GM18502 (cell line): Measurements from ENCODE around the gene MT3.

Source experiments
- ATAC-seq: cut with Tn5 transposase; IDR thresholded peaks from one replicate; pipeline ENCODE4 v1.9.1; 2021; ENCODE audit warnings: mild to moderate bottlenecking; ENCODE audit not compliant: unreplicated experiment, poor library complexity

MT3 gene

DNA sequence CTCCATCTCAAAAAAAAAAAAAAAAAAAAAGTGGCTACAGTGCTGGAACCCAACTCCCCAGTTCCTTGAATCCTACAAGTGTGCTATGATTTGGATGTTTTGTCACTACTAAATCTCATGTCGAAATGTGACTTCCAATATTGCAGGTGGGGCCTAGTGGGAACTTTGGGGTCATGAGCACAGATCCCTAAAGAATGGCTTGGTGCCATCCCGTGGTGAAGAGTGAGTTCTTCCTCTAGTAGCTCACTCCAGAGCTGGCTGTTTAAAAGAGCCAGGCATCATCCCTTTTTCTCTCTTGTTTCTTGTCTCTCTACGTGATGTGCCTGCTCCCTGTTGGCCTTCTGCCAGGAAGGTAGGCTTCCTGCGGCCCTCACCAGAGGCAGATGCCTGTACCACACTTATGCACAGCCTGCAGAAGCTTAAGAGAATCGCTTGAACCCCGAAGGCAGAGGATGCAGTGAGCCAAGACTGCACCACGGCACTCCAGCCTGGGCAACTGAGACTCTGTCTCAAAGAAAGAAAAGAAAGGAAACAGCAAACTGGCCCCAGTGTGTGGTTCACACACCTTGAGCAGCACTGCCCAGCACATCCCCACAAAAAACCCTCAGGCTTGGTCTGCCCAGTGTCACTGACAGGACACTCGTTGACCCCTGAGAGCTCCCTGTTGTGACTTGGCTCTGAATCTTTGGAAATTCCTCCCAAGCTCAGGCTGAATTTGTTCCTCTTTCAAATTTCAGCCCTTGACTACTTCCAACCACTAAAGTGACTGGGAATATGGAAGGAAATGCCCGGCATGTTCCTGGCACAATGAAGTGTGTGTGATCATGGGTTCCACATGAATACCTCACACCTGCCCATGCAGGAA is 39.4 kb downstream of the MT3 start:
- ATAC-seq, result no peak

DNA sequence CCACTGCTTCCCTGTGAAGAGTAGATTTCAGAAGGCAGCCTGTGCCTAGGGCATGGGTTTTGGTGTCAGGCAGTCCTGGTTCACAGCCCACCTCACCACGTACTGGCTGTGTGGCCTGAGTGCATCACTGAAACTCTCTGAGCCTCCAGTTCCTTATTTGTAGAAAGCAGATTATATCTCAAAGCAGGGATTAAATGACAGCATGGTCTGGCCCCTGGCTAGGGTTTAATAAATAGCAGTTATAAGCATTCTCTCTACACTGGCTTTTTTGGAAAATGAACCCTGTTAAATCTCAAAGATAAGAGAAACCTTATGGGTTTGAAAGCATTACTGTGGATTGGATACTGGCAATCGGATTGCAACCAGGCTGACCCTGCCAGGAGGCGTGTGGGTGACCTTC is 40.2 kb downstream of the MT3 start:
- no peak for ATAC-seq

DNA sequence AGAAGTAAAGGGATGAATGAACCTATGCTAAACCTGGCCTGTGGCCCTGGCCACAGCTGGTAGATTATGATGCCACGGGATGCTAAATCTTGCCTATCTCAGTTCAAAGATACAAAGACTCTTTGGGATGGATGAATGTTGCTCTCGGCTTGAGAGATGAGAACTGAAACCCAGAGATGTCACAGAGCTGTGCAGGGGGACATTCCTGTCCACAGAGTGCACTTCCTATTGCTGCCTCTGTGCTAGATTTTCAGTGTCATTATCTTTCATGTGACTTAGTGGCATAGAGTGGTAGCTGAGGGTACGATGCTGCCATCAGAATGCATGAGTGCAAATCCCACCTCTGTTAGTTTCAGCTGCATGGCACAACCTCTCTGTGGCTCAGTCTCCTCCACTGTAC is 40.8 kb downstream of the MT3 start:
- ATAC-seq, result peak; percentile 84

DNA sequence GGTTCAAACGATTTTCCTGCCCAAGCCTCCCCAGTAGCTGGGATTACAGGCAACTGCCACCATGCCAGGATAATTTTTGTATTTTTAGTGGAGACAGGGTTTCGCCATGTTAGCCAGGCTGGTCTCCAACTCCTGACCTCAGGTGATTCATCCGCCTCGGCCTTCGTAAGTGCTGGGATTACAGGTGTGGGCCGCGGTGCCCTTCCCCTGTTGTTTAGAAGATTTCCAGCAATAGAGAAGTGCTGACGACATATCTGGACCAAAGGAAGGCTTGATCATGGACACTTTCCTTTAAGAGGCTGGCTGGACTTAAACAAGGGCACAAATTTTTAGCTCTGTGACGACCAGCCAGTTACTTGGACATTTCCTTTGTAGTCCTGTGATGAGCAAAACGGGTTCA is 41.9 kb downstream of the MT3 start:
- no peak for ATAC-seq

DNA sequence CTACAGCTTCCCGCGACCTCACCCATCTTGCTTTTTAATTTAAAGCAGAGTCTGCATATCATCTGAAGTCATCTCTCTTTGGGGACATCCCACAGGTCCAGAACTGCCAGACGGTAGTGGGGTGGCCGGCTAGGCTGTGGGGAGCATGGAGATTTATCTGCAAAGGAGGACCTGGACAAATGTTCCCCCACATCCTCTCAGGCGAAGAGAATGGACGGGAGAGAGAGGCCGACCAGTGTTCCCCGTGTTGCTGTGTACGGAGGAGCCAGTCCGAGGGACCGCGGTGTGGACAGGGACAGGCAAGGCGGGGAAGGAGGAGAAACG is 42.5 kb downstream of the MT3 start:
- no peak for ATAC-seq

DNA sequence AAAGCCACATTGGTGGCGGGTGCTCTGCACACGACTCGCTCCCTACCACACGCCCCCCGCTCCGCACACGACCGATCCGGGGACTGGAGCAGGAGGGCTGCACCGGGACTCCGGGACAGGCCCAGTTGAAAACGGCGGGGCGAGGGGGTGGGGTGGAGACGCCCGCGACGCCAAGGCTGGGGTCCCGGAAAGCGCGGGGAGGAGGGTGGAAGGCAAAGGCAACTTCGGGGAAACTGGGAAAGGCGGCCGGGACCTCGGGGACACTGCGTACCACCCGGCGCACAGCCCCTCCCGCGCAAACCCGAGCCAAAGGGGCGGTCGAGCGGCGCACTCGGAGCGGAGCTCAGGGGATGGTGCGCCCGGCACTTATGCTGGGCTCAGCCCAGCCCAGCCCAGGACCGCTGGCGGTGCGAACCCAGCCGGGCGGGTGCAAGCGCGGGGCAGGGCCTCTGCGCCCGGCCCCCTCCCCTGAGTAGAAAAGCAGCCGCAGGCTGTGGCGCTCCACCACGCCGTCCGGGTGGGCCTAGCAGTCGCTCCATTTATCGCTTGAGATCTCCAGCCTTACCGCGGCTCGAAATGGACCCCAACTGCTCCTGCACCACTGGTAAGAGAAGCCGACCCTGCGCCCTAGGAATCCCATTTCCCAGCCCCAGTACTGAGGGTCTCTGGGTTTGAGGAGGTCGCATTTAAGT is 43.0 kb downstream of the MT3 start, which contains the start of gene MT1M:
Gene MT1M, plus strand, starts transcription at position 504 of the 692 bp plus-strand sequence. Its CDS starts 73 bp downstream, at position 577.
- no peak for ATAC-seq

DNA sequence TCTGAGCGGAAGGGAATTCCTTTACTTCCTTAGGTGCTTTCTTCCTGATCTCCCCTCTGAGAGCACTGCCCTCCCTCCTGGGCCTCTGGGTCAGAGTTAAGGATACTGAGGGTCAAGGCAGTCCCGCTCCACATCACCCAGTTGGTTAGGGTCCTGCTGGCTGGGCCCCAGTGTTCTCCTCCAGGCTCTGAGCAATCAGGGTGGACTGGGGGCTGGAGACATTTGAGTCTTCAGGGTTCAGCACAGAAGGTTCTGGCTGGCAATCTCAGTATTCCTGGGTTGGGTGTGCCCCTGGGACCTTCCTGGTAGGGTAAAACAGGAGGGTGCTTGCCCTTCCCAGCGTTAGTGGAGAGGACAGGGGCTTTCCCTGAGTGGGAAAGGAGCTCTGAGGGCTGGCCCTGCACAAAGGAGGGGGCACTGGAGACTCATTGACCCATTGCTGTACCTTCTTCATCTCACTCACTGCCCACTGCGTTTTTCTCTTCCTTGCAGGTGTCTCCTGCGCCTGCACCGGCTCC is 43.6 kb downstream of the MT3 start:
- no peak for ATAC-seq

DNA sequence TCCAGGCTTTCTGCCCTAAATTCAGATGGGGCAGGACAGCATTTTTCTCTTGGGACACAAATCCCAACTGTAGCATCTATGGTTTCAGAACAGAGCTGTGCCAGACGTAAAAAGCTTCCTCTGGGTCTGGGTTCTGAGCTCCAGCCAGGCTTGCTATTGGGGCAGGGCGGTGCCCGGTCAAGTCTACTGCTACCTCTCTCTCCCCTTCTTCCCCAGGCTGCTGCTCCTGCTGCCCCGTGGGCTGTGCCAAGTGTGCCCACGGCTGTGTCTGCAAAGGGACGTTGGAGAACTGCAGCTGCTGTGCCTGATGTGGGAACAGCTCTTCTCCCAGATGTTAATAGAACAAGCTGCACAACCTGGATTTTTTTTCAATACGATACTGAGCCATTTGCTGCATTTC is 44.2 kb downstream of the MT3 start:
- no peak for ATAC-seq

DNA sequence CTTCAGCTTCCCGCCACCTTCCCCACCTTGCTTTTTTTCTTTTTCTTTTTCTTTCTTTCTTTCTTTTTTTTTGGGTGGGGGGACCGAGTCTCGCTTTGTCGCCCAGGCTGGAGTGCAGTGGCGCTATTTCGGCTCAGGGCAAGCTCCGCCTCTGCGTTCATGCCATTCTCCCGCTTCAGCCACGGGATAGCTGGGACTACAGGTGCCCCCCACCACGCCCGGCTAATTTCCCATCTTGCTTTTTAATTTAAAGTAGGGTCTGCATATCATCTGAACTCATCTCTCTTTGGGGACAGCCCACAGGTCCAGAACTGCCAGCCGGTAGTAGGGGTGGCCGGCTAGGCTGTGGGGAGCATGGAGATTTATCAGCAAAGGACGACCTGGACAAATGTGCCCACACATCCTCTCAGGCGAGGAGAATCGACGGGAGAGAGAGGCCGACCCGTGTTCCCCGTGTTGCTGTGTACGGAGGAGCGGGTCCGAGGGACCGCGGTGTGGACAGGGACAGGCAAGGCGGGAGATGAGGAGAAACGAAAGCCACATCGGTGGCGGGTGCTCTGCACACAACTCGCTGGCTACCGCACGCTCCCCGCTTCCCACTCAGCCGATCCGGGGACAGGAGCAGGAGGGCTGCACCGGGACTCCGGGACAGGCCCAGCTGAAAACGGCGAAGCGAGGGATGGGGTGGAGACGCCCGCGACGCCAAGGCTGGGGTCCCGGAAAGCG is 45.5 kb downstream of the MT3 start:
- ATAC-seq, result no peak

DNA sequence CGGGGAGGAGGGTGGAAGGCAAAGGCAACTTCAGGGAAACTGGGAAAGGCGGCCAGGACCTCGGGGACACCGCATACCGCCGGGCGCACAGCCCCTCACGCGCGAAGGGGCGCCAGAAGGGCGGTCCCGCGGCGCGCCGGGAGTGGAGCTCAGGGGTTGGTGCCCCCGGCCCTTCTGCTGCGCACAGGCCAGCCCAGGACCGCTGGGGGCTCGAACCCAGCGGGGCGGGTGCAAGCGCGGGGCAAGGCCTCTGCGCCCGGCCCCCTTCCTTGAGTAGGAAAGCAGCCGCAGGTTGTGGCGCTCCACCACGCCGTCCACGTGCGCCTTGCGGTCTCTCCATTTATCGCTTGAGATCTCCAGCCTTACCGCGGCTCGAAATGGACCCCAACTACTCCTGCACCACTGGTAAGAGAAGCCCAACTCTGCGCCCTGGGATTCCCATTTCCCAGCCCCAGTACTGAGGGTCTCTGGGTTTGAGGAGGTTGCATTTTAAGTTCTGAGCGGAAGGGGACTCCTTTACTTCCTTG is 46.2 kb downstream of the MT3 start:
- ATAC-seq, result no peak

DNA sequence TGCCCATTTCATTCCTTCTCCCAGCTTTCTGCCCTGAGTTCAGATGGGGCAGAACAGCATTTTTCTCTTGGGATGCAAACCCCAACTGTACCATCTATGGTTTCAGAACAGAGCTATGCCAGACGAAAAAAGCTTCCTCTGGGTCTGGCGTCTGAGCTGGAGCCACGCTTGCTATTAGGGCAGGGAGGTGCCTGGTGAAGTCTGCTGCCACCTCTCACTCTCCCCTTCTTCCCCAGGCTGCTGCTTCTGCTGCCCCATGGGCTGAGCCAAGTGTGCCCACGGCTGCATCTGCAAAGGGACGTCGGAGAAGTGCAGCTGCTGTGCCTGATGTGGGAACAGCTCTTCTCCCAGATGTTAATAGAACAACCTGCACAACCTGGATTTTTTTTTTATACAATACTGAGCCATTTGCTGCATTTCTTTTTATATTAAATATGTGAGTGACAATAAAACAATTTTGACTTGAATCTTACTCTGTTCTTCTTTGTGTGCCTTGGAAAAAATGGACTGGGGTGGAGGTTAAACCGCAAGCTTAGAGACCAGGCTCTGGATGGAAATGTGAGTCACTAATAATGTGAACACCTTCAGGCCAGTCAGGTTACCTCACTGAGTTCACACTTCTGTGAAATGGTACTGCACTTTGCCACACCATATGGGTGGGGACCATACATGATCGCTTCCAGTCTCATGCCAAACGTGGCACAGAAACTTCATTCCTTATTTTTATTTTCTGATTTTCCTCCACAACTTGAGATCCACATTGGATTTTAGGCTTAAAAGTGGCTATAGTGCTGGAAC is 47.5 kb downstream of the MT3 start:
- no peak for ATAC-seq

DNA sequence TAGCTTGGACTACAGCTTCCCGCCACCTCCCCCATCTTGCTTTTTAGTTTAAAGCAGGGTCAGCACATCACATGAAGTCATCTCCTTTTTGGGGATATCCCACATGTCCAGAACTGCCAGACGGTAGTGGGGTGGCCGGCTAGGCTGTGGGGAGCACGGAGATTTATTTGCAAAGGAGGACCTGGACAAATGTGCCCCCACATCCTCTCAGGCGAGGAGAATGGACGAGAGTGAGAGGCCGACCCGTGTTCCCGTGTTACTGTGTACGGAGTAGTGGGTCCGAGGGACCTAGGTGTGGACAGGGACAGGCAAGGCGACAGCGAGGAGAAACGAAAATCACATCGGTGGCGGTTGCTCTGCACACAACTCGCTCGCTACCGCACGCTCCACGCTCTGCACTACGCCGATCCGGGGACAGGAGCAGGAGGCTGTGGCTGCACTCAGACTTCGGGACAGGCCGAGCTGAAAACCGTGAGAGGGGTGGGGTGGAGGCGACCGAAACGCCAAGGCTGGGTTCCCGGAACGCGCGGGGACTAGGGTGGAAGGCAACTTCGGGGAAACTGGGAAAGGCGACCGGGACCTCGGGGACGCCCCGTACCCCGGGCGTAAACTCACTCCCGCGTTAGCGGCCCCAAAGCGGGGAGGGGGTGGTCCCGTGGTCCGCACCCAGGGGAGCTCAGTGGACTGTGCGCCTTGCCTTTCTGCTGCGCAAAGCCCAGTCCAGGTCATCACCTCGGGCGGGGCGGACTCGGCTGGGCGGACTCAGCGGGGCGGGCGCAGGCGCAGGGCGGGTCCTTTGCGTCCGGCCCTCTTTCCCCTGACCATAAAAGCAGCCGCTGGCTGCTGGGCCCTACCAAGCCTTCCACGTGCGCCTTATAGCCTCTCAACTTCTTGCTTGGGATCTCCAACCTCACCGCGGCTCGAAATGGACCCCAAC is 48.8 kb downstream of the MT3 start, which contains the start of gene MT1A:
Gene MT1A, plus strand, starts transcription at position 853 of the 937 bp plus-strand sequence. Its CDS starts 73 bp downstream, at position 926.
- no peak for ATAC-seq

DNA sequence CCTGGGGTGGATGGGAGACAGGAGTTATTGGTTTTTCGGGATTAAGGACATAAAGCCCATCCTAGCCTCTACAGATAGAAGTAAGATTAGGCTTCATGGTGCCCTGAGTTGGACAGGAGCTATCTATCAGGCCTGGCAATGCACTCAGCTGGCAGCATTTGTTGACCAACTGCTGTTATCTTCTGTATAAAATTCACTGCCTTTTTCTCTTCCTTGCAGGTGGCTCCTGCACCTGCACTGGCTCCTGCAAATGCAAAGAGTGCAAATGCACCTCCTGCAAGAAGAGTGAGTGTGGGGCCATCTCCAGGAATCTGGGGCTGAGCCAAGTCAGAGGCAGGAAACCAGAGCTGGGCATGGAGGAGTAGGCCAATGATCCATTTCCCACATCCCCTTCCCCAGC is 49.7 kb downstream of the MT3 start:
- no peak for ATAC-seq

DNA sequence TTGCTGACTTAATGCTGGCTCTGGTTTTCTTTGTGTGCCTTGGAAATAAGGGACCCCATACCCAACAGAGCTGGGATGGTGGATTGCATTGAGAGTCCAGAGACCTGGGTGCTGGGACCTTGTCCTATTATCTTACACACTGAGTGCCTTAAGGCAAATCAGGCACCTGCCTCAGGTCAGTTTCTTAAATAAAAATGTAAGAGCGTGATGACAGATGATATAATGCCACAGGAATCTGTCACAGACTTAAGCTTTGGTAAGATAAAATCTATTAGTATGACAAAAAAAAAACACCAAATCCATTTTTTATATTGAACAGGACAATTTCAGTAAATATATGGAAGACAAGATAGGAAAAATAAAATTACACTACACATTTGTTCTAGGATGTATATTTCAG is 50.7 kb downstream of the MT3 start:
- no peak for ATAC-seq
